D721Med (cell line): ENCODE measurements around the gene INMT.
A peak's percentile ranks its signal among the peaks of the same experiment; 100 is the strongest.

Experiments used
- DNase-seq: peaks from one replicate; pipeline ENCODE4 v3.0.0; 2011; ENCODE audit warnings: low spot score; ENCODE audit not compliant: insufficient read length
- FAIRE-seq: peaks from 2 replicates; lab custom pipeline; 2011; peaks lifted over from hg19 to GRCh38; lab: Jason Lieb, UNC
- CTCF ChIP-seq: IDR thresholded peaks from 2 replicates; pipeline ENCODE4 v1.5.1; 2012; ENCODE audit warnings: mild to moderate bottlenecking, control low read depth; ENCODE audit not compliant: insufficient read depth; ENCODE audit errors: missing control alignments

The INMT gene

GRCh38 chr7:30733216-30733615 lies 18.7 kb upstream of the INMT start:
- FAIRE-seq: no peak
- TF ChIP-seq CTCF: no peak

GRCh38 chr7:30733691-30734090 lies 18.2 kb upstream of the INMT start:
- no peak for TF ChIP-seq CTCF
- FAIRE-seq (no peak), DNase-seq (no peak)

More at GRCh38 chr7:30733216-30733615, 18.7 kb upstream of the INMT start:
- no peak for DNase-seq

GRCh38 chr7:30734497-30734896 lies 17.4 kb upstream of the INMT start:
- no peak for FAIRE-seq
- TF ChIP-seq CTCF: no peak
- DNase-seq: no peak

- TF ChIP-seq CTCF: no peak
- DNase-seq: peak; percentile 88
- no peak for FAIRE-seq
These were observed 16.3 kb upstream of the INMT start for GRCh38 chr7:30735631-30736030.

- DNase-seq (no peak), FAIRE-seq (no peak)
- TF ChIP-seq CTCF: no peak
These were observed 15.6 kb upstream of the INMT start for GRCh38 chr7:30736291-30736690.

GRCh38 chr7:30738026-30738915 lies 13.7 kb upstream of the INMT start:
- FAIRE-seq (no peak), DNase-seq (no peak)
- TF ChIP-seq CTCF: no peak

- no peak for TF ChIP-seq CTCF
- no peak for FAIRE-seq
- DNase-seq: no peak
These were observed 12.2 kb upstream of the INMT start for GRCh38 chr7:30739691-30740090.
